ENCODE data around the gene CEP95. TPM values are rescaled to one million over a fixed set of nuclear protein-coding genes. Genes with fewer than 3 reads are reported as not detected.
A peak's percentile ranks its signal among the peaks of the same experiment; 100 is the strongest.

Gene CEP95
- total RNA-seq, 1 experiment from 2014 or later, result 67.3 TPM

DNA sequence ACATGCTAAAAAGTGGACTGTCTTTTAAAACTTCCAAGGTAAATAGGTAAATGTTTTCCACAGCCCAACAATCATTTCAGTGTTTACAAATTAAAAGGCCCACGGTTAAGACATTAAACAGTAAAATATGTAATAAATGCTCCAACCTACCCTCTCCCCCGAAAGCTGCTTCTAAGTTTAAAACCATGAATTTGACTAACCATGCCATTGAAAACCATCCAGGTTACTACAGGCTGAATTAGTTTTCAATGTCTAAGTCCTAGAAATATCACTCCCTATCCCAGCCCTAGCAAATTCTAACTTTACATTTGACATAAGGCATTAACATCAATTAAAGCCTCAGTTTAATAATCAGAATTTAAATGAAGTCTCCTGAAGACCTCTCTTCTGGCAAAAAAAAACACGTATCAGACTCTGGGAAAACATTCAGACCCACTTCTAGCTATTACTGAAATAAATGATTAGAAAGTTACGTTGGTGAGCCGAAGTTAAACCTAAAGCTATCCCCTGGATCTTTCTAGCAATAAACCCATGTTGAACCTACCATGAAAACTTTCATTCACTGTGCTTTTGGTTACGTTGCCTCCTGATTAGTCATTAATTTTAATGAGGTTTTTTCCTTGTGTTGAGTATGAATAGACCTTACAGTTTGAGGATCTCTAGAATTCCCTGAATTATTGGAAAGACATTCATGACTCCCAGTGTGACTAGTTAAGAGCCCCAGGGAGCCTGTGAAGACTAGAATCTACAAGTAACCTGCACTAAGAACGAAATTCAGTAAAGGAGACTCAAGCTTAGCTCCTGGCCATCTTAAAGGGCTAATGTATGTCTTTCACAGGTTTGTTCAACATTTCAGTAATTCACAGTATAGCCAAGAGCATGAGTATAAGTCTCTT is 8.2 kb upstream of the CEP95 start:
- Histone ChIP-seq H4K5ac (ENCODE audit: insufficient read length, low read depth, low read length) (no peak overlapping the region), H2BK15ac (ENCODE audit: low read depth, low read length) (no peak overlapping the region), H3K27ac (ENCODE audit: insufficient read length, low read depth, low read length) (no peak overlapping the region), H2BK20ac (ENCODE audit: low read depth, low read length, poor library complexity, severe bottlenecking) (no peak overlapping the region), H2BK5ac (ENCODE audit: insufficient read length, low read length) (no peak overlapping the region), H2AFZ (ENCODE audit: low read length) (no peak overlapping the region), H3K9me3 (ENCODE audit: control insufficient read depth, low read depth, low read length) (no peaks in the 10 kb centered on the region), H3K4ac (ENCODE audit: low read depth, low read length) (no peak overlapping the region), H4K91ac (ENCODE audit: insufficient read length, low read depth, low read length) (no peak overlapping the region), H2BK12ac (ENCODE audit: insufficient read length, low read depth, low read length) (no peak overlapping the region), H2AK5ac (ENCODE audit: insufficient read length, low read length) (no peak overlapping the region), H3K18ac (ENCODE audit: insufficient read length, low read depth, low read length) (no peak overlapping the region), H3K56ac (ENCODE audit: insufficient read length, low read depth, low read length) (no peak overlapping the region), H3K79me1 (ENCODE audit: insufficient read depth, low read depth, low read length, poor library complexity, severe bottlenecking) (peaks cover 6% of the 10 kb centered on the region), H3K23ac (ENCODE audit: insufficient read length, low read depth, low read length) (no peak overlapping the region), H3K14ac (ENCODE audit: insufficient read depth, low read length) (no peak overlapping the region), H3K4me1 (ENCODE audit: insufficient read depth, low read length) (no peaks in the 10 kb centered on the region; the same call in 1 of the 2 replicates), H3K23me2 (ENCODE audit: insufficient read length, low read depth, low read length, poor library complexity, severe bottlenecking) (peaks cover 15% of the 10 kb centered on the region), H3K4me2 (ENCODE audit: insufficient read depth, insufficient read length, low read length) (no peak overlapping the region), H2BK120ac (ENCODE audit: low read depth, low read length, poor library complexity, severe bottlenecking) (no peak overlapping the region), H3K9ac (ENCODE audit: extremely low read depth, insufficient read length, low read length) (no peak overlapping the region), H3K79me2 (ENCODE audit: insufficient read depth, low read length) (peaks cover 6% of the 10 kb centered on the region; the same call in 1 of the 2 replicates), H3K27me3 (ENCODE audit: insufficient read depth, low read length) (no peaks in the 10 kb centered on the region), H3T11ph (ENCODE audit: low read length) (no peak overlapping the region), H4K20me1 (ENCODE audit: control insufficient read depth, insufficient read depth, insufficient read length) (no peaks in the 10 kb centered on the region), H4K8ac (replicated peaks; ENCODE audit: insufficient read length, low read depth, low read length) (no peak overlapping the region)
- peak overlapping the region; percentile 99 for H3K4me3 Mint-ChIP-seq
- H3K9me3 Mint-ChIP-seq, result no peaks in the 10 kb centered on the region; a peak in 1 of 5 replicates
- no CpG with 5 or more reads among the region's 7 CpGs for WGBS (ENCODE audit: extremely low coverage, insufficient read length, low lambda C conversion rate)
- TF ChIP-seq, protein P1, sequence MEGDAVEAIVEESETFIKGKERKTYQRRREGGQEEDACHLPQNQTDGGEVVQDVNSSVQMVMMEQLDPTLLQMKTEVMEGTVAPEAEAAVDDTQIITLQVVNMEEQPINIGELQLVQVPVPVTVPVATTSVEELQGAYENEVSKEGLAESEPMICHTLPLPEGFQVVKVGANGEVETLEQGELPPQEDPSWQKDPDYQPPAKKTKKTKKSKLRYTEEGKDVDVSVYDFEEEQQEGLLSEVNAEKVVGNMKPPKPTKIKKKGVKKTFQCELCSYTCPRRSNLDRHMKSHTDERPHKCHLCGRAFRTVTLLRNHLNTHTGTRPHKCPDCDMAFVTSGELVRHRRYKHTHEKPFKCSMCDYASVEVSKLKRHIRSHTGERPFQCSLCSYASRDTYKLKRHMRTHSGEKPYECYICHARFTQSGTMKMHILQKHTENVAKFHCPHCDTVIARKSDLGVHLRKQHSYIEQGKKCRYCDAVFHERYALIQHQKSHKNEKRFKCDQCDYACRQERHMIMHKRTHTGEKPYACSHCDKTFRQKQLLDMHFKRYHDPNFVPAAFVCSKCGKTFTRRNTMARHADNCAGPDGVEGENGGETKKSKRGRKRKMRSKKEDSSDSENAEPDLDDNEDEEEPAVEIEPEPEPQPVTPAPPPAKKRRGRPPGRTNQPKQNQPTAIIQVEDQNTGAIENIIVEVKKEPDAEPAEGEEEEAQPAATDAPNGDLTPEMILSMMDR (conservative IDR thresholded peaks at IDR 0.05), result no peak
- peaks cover 3% of the 10 kb centered on the region for H3K27me3 Mint-ChIP-seq (ENCODE audit: low read depth)
- no peak for DNase-seq
- H3K36me3 Mint-ChIP-seq (ENCODE audit: insufficient read depth in 1 of 3, low read depth in 3 of 3), result peaks cover 53 to 72% (median 63%) of the 10 kb centered on the region in 3 experiments
- peak overlapping the region in 2 of 3 experiments; percentile 98 to 99; a peak in 3 of 7 replicates for H3K27ac Mint-ChIP-seq
- peaks cover 57 to 67% of the 10 kb centered on the region in 2 experiments for H3K4me1 Mint-ChIP-seq

Measured in H9 (cell line).